ENCODE measurements around the gene SLC24A3. TPM values are rescaled to one million over a fixed set of nuclear protein-coding genes. Genes with fewer than 3 reads are reported as not detected.

SLC24A3 gene
- total RNA-seq, 1 donor from 2014 or later = 0.96 TPM

- Mint-ChIP-seq H3K27ac (no peak overlapping the region), H3K36me3 (ENCODE audit: insufficient read depth) (no peaks in the 10 kb centered on the region), H3K9me3 (ENCODE audit: low read depth) (no peaks in the 10 kb centered on the region), H3K4me3 (ENCODE audit: low read depth) (no peak overlapping the region), H3K27me3 (no peaks in the 10 kb centered on the region), H3K4me1 (ENCODE audit: low read depth) (peaks cover 16% of the 10 kb centered on the region)
- no peak for TF ChIP-seq CTCF (IDR thresholded peaks at IDR 0.05; ENCODE audit: unreplicated experiment)
- no peak for DNase-seq (ENCODE audit: low spot score, unreplicated experiment)
Measured at GRCh38 chr20:19277381-19277780, 64.9 kb downstream of the SLC24A3 start.

- no peak for DNase-seq (ENCODE audit: low spot score, unreplicated experiment)
- H3K27ac Mint-ChIP-seq = no peak overlapping the region
- H3K36me3 Mint-ChIP-seq (ENCODE audit: insufficient read depth) = no peaks in the 10 kb centered on the region
- H3K9me3 Mint-ChIP-seq (ENCODE audit: low read depth) = no peaks in the 10 kb centered on the region
- no peak for TF ChIP-seq CTCF (IDR thresholded peaks at IDR 0.05; ENCODE audit: unreplicated experiment)
- peaks cover 8% of the 10 kb centered on the region for H3K4me1 Mint-ChIP-seq (ENCODE audit: low read depth)
- H3K4me3 Mint-ChIP-seq (ENCODE audit: low read depth) = no peak overlapping the region
- H3K27me3 Mint-ChIP-seq = no peaks in the 10 kb centered on the region
Measured at GRCh38 chr20:19283490-19284025, 71.1 kb downstream of the SLC24A3 start.

GRCh38 chr20:19284400-19285178, 72.1 kb downstream of the SLC24A3 start:
- DNase-seq (ENCODE audit: low spot score, unreplicated experiment) = no peak
- Mint-ChIP-seq H3K9me3 (ENCODE audit: low read depth) (no peaks in the 10 kb centered on the region), H3K4me3 (ENCODE audit: low read depth) (no peak overlapping the region), H3K27ac (no peak overlapping the region), H3K36me3 (ENCODE audit: insufficient read depth) (no peaks in the 10 kb centered on the region), H3K27me3 (no peaks in the 10 kb centered on the region), H3K4me1 (ENCODE audit: low read depth) (peaks cover 8% of the 10 kb centered on the region)
- TF ChIP-seq CTCF (IDR thresholded peaks at IDR 0.05; ENCODE audit: unreplicated experiment) = no peak

- H3K27ac Mint-ChIP-seq = no peak overlapping the region
- H3K4me3 Mint-ChIP-seq (ENCODE audit: low read depth) = no peak overlapping the region
- no peaks in the 10 kb centered on the region for H3K27me3 Mint-ChIP-seq
- TF ChIP-seq CTCF (IDR thresholded peaks at IDR 0.05; ENCODE audit: unreplicated experiment) = no peak
- no peaks in the 10 kb centered on the region for H3K9me3 Mint-ChIP-seq (ENCODE audit: low read depth)
- H3K36me3 Mint-ChIP-seq (ENCODE audit: insufficient read depth) = no peaks in the 10 kb centered on the region
- H3K4me1 Mint-ChIP-seq (ENCODE audit: low read depth) = peaks cover 8% of the 10 kb centered on the region
- no peak for DNase-seq (ENCODE audit: low spot score, unreplicated experiment)
Measured at GRCh38 chr20:19285436-19285835, 73.0 kb downstream of the SLC24A3 start.

- no peaks in the 10 kb centered on the region for H3K9me3 Mint-ChIP-seq (ENCODE audit: low read depth)
- no peak overlapping the region for H3K4me3 Mint-ChIP-seq (ENCODE audit: low read depth)
- H3K36me3 Mint-ChIP-seq (ENCODE audit: insufficient read depth) = no peaks in the 10 kb centered on the region
- no peaks in the 10 kb centered on the region for H3K27me3 Mint-ChIP-seq
- no peak overlapping the region for H3K27ac Mint-ChIP-seq
- DNase-seq (ENCODE audit: low spot score, unreplicated experiment) = no peak
- TF ChIP-seq CTCF (IDR thresholded peaks at IDR 0.05; ENCODE audit: unreplicated experiment) = no peak
- H3K4me1 Mint-ChIP-seq (ENCODE audit: low read depth) = peaks cover 8% of the 10 kb centered on the region
Measured at GRCh38 chr20:19288061-19288460, 75.6 kb downstream of the SLC24A3 start.
